ENCODE results near the gene TUBGCP3. TPM values are rescaled to one million over a fixed set of nuclear protein-coding genes. Genes with fewer than 3 reads are reported as not detected.

The TUBGCP3 gene
- total and polyA plus RNA-seq, 2 experiments from 2014 or later: 12.8 to 40.2 TPM

GRCh38 chr13:112469071-112469745 is 118.7 kb downstream of the TUBGCP3 start (continued):
- TF ChIP-seq NANOG (IDR thresholded peaks at IDR 0.05; ENCODE audit: borderline replicate concordance) (no peak), ZNF331 (CRISPR knock-in tag; IDR thresholded peaks at IDR 0.05; ENCODE audit: low read depth) (no peak)

DNA sequence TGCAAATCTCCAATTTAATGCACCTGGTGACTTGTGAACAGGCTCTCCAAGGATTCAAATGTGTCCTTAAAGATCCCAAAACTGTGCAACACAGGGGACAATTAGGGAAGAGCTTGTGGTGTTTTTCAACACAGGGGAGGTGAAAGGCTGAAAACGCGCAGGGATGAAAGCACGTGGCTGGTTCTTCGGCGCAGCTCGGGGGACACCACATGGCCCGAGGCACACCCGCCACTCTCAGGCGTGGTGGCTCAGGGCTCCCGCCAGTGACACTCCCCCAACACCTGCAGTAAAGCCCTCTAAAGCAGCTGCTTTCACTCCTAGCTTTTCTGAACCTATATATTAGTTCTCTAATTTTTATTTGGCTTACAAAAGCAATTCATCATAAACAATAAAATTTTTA is 119.9 kb downstream of the TUBGCP3 start:
- TF ChIP-seq, protein P1, sequence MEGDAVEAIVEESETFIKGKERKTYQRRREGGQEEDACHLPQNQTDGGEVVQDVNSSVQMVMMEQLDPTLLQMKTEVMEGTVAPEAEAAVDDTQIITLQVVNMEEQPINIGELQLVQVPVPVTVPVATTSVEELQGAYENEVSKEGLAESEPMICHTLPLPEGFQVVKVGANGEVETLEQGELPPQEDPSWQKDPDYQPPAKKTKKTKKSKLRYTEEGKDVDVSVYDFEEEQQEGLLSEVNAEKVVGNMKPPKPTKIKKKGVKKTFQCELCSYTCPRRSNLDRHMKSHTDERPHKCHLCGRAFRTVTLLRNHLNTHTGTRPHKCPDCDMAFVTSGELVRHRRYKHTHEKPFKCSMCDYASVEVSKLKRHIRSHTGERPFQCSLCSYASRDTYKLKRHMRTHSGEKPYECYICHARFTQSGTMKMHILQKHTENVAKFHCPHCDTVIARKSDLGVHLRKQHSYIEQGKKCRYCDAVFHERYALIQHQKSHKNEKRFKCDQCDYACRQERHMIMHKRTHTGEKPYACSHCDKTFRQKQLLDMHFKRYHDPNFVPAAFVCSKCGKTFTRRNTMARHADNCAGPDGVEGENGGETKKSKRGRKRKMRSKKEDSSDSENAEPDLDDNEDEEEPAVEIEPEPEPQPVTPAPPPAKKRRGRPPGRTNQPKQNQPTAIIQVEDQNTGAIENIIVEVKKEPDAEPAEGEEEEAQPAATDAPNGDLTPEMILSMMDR (conservative IDR thresholded peaks at IDR 0.05; ENCODE audit: low read depth in 2 of 2): no peak
- TF ChIP-seq POLR2AphosphoS5 (IDR thresholded peaks at IDR 0.05; ENCODE audit: low read depth) (no peak), ZNF331 (CRISPR knock-in tag; IDR thresholded peaks at IDR 0.05; ENCODE audit: low read depth) (no peak), EZH2 (IDR thresholded peaks at IDR 0.05; ENCODE audit: low read depth, unreplicated experiment) (no peak), NANOG (IDR thresholded peaks at IDR 0.05; ENCODE audit: borderline replicate concordance) (no peak), STAT1 (IDR thresholded peaks at IDR 0.05; ENCODE audit: unreplicated experiment) (no peak), CREB1 (CRISPR knock-in tag; IDR thresholded peaks at IDR 0.05; ENCODE audit: low read depth) (no peak), ZNF114 (CRISPR knock-in tag; IDR thresholded peaks at IDR 0.05) (no peak), ETS1 (IDR thresholded peaks at IDR 0.05) (no peak)
- TF ChIP-seq, protein P2, sequence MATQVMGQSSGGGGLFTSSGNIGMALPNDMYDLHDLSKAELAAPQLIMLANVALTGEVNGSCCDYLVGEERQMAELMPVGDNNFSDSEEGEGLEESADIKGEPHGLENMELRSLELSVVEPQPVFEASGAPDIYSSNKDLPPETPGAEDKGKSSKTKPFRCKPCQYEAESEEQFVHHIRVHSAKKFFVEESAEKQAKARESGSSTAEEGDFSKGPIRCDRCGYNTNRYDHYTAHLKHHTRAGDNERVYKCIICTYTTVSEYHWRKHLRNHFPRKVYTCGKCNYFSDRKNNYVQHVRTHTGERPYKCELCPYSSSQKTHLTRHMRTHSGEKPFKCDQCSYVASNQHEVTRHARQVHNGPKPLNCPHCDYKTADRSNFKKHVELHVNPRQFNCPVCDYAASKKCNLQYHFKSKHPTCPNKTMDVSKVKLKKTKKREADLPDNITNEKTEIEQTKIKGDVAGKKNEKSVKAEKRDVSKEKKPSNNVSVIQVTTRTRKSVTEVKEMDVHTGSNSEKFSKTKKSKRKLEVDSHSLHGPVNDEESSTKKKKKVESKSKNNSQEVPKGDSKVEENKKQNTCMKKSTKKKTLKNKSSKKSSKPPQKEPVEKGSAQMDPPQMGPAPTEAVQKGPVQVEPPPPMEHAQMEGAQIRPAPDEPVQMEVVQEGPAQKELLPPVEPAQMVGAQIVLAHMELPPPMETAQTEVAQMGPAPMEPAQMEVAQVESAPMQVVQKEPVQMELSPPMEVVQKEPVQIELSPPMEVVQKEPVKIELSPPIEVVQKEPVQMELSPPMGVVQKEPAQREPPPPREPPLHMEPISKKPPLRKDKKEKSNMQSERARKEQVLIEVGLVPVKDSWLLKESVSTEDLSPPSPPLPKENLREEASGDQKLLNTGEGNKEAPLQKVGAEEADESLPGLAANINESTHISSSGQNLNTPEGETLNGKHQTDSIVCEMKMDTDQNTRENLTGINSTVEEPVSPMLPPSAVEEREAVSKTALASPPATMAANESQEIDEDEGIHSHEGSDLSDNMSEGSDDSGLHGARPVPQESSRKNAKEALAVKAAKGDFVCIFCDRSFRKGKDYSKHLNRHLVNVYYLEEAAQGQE (IDR thresholded peaks at IDR 0.05; ENCODE audit: unreplicated experiment): no peak
- TF ChIP-seq, protein P3, sequence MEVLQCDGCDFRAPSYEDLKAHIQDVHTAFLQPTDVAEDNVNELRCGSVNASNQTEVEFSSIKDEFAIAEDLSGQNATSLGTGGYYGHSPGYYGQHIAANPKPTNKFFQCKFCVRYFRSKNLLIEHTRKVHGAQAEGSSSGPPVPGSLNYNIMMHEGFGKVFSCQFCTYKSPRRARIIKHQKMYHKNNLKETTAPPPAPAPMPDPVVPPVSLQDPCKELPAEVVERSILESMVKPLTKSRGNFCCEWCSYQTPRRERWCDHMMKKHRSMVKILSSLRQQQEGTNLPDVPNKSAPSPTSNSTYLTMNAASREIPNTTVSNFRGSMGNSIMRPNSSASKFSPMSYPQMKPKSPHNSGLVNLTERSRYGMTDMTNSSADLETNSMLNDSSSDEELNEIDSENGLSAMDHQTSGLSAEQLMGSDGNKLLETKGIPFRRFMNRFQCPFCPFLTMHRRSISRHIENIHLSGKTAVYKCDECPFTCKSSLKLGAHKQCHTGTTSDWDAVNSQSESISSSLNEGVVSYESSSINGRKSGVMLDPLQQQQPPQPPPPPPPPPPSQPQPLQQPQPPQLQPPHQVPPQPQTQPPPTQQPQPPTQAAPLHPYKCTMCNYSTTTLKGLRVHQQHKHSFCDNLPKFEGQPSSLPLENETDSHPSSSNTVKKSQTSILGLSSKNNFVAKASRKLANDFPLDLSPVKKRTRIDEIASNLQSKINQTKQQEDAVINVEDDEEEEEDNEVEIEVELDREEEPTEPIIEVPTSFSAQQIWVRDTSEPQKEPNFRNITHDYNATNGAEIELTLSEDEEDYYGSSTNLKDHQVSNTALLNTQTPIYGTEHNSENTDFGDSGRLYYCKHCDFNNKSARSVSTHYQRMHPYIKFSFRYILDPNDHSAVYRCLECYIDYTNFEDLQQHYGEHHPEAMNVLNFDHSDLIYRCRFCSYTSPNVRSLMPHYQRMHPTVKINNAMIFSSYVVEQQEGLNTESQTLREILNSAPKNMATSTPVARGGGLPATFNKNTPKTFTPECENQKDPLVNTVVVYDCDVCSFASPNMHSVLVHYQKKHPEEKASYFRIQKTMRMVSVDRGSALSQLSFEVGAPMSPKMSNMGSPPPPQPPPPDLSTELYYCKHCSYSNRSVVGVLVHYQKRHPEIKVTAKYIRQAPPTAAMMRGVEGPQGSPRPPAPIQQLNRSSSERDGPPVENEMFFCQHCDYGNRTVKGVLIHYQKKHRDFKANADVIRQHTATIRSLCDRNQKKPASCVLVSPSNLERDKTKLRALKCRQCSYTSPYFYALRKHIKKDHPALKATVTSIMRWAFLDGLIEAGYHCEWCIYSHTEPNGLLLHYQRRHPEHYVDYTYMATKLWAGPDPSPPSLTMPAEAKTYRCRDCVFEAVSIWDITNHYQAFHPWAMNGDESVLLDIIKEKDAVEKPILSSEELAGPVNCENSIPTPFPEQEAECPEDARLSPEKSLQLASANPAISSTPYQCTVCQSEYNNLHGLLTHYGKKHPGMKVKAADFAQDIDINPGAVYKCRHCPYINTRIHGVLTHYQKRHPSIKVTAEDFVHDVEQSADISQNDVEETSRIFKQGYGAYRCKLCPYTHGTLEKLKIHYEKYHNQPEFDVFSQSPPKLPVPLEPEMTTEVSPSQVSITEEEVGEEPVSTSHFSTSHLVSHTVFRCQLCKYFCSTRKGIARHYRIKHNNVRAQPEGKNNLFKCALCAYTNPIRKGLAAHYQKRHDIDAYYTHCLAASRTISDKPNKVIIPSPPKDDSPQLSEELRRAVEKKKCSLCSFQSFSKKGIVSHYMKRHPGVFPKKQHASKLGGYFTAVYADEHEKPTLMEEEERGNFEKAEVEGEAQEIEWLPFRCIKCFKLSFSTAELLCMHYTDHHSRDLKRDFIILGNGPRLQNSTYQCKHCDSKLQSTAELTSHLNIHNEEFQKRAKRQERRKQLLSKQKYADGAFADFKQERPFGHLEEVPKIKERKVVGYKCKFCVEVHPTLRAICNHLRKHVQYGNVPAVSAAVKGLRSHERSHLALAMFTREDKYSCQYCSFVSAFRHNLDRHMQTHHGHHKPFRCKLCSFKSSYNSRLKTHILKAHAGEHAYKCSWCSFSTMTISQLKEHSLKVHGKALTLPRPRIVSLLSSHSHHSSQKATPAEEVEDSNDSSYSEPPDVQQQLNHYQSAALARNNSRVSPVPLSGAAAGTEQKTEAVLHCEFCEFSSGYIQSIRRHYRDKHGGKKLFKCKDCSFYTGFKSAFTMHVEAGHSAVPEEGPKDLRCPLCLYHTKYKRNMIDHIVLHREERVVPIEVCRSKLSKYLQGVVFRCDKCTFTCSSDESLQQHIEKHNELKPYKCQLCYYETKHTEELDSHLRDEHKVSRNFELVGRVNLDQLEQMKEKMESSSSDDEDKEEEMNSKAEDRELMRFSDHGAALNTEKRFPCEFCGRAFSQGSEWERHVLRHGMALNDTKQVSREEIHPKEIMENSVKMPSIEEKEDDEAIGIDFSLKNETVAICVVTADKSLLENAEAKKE (CRISPR knock-in tag; IDR thresholded peaks at IDR 0.05): no peak
- Histone ChIP-seq H3K4me1 (ENCODE audit: insufficient read depth) (no peaks in the 10 kb centered on the region), H3K27me3 (ENCODE audit: insufficient read depth) (no peaks in the 10 kb centered on the region), H3K36me3 (ENCODE audit: insufficient read depth) (no peaks in the 10 kb centered on the region), H3K9me2 (ENCODE audit: insufficient read depth) (no peaks in the 10 kb centered on the region), H3K4me2 (no peak overlapping the region), H3K27ac (ENCODE audit: low read depth) (no peak overlapping the region), H3K79me2 (replicated peaks; ENCODE audit: insufficient read depth) (no peaks in the 10 kb centered on the region), H4K20me1 (replicated peaks; ENCODE audit: insufficient read depth) (no peaks in the 10 kb centered on the region), H3K4me3 (no peak overlapping the region), H2AFZ (no peak overlapping the region), H3F3A (replicated peaks; ENCODE audit: low read depth) (no peaks in the 10 kb centered on the region)
- no peak for DNase-seq (ENCODE audit: low spot score)
- peaks cover 1% of the 10 kb centered on the region for H3K27me3 Mint-ChIP-seq (ENCODE audit: insufficient read depth, low read depth, poor library complexity)
- no peaks in the 10 kb centered on the region for H3K36me3 Mint-ChIP-seq (ENCODE audit: low read depth)
- no peaks in the 10 kb centered on the region; the same call in 2 of the 3 replicates for H3K9me3 Mint-ChIP-seq
- H3K4me1 Mint-ChIP-seq: no peaks in the 10 kb centered on the region; the same call in 2 of the 3 replicates
- ATAC-seq: no peak
- no peak overlapping the region for H3K4me3 Mint-ChIP-seq
- H3K27ac Mint-ChIP-seq: no peak overlapping the region
